CD4-positive, alpha-beta T cell treated with Interleukin-4 for 1 hour (primary cell): Measurements from ENCODE around the gene NFIC.

ENCODE experiments used
- DNase-seq, 2 donors: peaks; one replicate each; pipeline ENCODE4 v3.0.0-alpha.2; 2020 to 2022

NFIC gene

DNA sequence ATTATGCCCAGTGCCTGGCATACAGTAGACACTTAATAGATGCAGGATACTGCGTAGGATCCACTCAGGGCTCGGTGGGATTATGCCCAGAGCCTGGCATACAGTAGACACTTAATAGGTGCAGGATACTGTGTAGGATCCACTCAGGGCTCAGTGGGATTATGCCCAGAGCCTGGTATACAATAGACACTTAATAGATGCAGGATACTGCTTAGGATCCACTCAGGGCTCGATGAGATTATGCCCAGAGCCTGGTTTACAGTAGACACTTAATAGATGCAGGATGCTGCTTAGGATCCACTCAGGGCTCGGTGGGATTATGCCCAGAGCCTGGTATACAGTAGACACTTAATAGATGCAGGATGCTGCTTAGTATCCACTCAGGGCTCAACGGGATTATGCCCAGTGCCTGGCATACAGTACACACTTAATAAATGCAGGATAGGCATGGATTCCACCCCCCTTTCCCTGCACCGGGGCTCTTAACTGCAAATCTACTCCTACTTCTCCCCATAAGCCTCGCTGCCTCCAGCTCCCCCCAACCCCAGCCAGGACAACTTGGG, 89.1 kb downstream of the NFIC start:
- no peak for DNase-seq

DNA sequence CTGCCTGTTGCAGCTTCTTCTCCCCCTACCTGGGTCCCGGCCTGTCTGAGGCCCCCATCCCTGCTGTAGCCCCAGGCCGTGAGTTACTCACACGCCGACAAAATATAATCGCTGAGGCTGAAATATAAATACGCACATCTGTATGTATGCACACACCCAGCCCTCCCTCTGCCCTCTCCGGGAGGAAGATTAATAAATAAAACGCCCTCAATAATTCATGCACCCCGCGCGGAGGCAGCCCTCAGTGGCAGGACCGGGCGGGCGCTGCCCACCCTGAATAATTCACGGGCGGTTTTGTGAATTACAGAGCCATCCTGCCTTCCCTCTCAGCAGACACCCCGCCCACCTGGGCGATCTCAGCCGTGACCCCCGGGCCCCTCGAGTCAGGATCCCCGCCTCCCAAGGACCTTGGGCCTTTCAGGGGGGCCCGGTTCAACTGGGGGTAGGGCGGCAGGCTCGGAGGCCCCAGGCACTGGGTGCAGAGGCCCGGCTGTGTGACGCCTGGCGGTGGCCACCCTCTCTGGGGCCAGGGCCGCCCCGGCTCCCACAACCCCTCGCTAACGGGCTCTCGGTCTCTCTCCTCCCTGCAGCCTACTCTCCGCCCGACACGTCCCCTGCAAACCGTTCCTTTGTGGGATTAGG, 89.7 kb downstream of the NFIC start:
- DNase-seq, result no peak

DNA sequence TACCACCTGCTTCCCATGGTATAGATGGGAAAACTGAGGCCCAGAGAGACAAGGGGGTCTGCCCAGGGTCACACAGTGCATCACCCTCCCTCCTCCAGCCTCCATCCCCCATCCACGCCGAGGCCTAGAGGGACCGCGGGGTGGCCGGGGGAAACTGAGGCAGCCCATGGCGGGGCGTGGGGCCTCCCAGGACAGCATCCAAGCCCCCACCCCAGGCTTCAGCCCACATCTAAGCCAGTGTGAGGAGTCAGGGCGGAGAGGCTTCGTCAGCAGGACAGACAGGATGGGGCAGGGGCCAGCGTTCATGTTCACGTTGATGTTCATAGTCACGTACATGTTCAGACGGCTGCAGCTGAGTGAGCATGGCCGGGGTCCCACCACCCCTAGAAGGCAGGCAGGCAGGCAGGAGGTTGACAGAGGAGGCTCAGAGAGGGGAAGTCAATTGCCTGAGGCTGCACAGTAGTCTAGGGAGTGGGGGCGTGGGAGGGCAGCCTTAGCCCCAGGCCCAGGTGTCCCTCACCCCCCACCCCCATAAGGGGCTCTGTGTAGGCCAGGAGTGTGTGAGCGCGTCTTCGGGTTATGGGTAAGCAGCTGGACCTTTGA, 90.6 kb downstream of the NFIC start:
- no peak for DNase-seq

DNA sequence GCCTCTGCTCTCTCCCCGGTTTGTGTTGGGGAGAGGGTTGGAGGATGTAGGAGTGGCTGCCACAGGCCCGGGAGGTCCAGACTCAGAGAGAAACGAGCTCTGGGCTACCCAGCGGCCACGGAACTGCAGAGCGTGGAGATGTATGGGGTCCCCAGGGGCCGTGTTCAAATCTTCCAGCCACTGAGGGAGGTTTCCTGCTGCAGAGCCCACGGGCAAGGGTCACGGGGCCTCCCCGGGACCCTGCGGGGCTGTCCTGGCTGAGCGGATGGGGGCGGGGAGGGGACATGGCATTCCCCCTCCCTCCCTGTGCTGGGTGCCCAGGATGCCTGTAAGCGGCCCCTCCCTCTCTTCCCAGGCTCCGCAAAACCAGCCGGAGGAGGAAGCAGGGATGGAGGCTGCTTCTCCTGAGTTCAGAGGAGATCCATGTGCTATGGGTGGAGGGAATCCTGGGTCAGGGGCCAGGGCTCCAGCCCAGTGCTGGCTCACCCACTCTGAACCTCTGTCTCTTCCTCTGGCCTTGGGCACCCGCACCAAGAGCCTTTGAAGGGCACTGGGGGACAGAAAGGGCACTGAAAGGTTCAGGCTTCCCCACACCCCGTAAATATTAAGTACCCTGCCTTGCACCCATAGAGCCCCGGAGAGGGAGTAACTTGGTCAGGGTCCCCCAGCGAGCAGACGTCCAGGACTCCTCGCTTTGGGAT, 91.3 kb downstream of the NFIC start:
- DNase-seq, result no peak

DNA sequence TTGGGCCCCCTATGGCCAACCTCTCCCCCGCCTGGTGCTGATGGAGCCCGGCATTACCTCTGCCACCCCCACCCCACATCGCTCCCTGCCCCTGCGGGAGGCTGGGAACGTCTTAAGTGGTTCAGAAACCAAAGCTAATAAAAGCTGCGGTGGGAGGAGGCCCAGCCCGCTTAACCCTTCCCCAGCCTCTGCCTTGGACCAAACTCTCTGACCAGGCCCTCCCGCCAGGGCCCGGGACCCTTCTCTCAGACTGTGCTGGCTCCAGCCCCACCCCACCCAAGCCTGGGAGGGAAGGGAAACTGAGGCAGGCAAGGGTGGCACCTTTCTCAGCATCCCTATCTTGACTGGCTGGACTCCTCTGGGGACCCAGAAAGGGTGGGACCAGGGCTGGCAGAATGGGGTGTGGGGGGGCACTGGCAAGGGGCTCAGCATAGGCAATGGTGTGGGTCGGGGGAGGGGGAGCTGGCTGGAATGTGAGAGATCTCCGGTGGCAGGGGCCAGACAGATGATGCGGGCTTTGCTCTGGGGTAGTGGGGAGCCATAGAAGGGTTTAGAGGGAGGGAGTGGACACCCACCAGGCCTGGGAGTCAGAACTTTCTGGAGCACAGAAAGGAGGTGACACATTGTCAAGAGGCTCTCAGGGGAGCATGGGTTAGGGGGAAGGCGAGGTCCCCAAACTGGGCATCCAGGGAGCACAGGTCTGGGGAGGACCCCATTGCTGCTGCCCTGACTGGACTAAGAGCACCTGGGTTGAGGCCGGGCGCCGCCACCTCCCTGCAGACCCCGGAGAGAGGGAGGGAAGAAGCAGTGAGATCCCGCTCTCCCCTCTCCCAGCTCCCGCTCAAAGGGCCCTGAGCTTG, 92.1 kb downstream of the NFIC start:
- DNase-seq, result no peak

DNA sequence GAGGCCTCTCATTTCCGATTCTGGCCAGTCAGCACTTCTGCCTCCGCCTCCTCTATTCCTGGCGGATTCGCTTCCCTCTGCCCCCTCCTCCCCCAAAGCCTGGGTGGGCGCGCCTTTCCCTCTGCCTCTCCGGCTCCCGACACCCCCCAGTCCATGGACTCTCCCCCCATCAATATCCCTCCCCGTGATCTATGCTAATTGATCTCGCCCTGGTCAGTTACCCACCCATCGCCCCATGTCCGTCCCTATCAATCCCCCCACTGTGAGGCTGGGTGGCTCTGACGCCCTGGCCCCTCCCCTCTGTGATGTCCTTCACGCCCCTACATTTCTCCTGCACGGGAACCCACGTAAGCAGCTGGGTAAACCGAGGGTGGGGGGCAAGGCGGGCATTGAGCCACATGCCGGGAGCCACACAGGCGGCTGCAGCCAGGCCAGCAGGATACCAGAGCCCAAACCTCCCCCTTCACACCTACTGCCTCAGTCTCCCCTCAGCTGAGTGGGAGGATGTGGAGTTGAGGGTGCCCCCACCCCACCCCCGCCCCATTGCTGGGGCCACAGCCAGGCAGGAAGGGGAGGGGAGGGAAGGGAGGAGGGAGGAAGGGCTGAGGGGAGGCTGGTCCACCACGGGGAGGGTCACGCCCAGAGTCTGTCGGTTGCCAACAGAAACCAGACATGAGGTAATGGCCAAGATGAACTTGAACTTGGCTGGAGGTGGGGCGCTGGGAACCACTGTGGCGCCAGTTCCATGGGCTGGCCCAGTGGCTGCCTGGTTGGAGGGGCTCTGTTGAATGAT, 92.9 kb downstream of the NFIC start:
- no peak for DNase-seq

DNA sequence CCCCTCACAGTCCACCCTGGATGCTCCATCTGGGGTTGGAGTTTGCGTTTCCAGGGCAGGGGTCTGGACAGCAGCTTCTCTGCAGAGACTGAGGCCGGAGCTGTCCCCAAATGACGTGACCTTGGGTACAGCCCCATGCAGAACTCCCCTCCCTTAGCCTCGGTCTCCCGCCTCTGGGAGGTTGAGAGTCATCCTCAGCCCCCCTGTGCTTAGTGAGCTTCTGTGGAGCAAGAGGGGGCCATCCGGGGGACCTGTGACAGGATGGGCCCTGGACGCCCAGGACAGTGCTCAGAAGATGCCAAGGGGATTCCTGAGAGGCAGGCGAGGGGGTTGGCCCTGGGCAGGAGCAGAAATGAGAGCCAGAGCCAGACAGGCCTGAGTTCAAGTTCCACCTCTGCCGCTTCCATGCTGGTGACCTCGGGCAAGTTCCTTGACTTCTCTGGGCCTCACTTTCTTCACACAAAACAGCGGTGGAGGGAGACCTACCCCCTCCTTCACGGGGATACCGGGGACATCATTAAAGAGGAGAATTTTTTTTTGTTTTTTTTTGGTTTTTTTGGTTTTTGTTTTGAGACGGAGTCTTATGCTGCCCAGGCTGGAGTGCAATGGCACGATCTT, 93.7 kb downstream of the NFIC start:
- no peak for DNase-seq

DNA sequence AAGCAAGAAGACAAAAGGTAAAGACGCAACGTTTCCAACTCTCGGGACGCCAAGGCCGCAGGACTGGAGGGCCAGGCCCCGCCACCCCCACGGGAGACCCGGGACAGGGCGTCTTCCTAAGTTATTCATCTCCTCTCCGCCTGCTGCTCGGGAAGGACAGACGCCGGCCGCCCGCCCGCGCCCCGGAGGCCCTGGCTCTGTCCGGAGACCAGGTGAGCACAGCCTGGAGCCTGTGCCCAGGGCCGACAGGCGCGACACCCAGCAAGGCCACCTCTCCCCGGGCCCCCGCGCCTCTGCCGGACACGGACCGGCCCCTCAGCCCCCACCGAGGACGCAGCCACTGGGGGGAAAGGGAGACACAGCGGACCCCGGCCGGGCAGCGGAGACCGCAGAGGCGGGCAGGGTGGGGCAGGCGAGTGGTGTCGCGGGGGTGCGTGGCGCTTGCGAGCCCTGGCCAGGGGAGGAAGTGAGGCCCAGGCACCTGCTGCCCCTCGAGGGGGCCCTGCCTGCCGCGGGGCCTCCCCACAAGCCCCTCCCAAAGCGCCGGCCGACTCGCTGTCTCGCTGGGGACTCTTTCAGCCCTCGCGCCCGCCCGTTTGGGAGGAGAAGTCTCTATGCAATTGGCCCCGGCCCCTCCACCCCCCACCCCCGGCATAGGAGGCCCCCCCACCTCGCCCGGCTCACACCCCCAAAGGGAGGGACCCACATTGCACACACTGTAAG, 96.8 kb downstream of the NFIC start:
- no peak for DNase-seq

DNA sequence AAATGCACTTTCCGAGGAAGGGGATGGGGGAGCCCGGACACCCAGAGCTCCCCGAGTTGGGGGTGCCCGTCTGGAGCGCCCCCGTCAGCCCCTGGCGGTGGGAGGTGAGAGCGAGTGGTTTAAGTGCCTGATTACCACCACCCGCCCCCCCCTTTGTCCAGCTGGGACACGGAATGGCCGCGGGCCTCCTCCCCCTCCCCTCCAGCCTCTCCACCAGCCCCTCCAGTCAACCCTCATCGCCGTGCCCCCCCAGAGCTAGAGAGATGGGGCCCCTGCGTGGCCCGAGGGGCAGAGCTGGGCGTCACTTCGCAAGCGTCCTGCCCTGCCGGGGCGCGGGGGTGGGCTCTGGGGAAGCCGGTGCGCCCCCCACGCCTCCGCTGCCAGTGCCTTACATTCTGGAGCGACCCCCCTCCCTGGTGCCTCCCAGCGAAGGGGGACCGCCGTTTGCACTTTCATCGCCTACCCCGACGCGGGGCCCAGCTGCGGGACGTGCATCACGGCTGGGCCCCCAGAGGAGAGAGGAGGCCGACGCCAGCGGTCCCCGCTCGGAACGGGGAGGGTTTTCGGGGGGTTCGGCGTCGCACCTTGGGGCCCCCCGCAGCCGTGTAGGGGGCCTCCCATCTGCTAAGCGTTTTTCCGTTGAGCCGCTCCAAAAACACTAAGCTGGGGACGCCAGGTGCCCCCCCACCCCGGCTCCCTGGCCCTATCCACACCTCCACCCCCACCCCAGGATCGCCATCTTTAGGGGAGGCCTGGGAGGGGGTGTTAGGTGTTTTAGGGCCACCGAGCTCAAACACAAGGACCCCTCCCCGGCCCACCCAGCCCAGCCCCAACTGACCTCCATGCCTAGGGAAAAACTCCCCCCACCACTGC, 97.6 kb downstream of the NFIC start:
- DNase-seq, result no peak

DNA sequence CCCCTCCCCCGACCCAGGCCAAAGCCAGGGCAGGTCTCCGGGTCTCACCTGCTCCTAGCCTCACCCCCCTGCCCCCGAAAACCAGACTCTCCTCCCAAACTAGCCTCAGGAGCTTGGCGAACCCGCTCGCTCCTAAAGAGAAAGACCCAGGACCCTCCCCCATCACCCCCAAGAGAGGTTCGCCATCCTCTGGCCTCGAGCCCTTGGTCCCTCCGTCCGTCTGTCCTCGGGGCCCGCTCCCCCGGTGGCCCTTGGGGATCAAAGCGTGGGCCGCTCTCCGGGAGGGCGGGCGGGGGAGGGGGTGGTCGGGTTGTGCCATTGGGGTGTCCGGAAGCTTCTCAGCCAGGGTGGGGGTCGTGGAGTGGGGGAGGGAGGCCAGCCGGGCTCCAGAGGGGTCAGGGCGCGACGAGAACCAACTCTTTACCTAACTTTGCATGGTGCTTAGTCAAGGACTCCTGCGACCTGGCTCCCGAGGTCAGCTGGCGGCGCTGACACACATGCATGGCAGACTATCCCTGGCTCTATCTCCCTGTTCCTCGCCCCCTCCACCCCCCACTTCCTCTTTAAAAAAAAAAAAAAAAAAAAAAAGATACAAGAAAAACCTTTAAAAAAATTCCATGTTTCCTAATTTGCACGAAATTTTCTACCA, 98.3 kb downstream of the NFIC start:
- no peak for DNase-seq

DNA sequence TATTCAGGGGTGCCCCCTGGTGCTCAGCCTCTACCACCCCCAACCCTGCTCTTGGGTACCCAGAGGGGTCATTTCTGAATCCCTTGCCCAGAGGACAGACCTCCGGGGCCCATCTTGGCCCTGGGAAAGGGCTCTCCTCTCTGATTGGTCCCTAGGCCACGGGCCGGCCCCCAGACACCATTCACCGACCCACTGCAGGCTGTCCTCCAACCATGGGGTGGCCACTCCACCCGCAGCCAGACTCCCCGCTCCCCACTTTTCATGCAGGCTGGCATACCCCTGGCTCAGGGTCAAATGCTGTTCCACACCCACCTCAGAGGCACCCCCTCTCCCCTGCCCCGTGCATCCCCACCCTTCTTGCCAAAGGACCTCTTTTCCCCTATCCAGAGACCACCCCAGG, 99.2 kb downstream of the NFIC start:
- DNase-seq, result no peak

DNA sequence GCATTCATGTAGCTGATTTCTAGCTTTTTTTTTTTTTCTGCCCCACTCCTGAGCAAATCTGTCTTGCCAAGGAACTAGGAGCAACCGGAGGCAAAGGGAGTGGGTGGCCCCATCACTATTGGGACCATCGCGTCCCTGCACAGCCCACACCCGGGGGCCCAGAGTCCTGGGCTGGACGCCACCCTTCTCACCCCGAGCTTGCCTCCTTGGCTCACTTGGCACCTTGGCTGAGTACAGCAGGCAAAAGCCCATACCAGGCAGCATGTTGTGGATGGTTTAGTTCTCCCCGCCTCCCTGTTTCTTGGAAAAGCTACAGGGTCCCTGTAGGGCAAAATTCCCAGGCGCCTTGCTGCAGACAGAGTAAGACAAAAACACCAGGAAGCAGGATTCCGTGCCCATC, 100.3 kb downstream of the NFIC start:
- no peak for DNase-seq

DNA sequence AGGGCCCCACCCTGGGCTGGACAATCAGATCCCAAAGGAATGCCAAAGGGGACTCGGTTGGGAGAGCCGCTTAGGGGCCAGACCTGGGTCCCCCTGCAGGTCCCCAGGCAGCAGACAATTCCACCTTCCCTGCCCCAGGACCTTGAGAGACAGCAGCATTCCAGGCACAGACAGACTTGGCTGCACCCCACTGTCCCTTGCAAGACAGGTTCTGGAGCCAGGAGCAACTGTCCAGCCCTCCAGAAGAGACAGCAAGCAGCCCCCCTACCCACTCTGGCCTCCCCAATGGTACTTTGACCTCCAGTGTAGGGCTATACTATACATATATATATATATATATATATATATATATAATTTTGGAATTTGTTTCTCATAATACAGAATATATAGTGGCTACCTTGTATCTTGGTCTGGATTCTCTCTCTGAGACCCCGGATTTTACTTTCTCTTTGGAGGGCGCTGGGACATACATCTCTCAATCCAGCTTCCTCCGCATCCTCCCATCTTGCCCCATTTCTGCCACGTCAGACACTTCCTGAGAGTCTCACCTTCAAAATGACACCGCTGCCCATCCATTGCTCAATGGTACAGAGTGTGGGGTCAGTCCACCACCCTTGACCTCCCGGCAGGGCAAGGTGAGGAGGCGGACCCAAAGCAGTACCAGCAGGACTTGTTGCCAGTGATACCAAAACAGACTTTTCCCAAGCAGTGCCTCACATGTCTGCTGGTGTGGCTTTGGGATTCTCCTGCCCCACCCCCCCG, 101.2 kb downstream of the NFIC start:
- DNase-seq, result no peak

DNA sequence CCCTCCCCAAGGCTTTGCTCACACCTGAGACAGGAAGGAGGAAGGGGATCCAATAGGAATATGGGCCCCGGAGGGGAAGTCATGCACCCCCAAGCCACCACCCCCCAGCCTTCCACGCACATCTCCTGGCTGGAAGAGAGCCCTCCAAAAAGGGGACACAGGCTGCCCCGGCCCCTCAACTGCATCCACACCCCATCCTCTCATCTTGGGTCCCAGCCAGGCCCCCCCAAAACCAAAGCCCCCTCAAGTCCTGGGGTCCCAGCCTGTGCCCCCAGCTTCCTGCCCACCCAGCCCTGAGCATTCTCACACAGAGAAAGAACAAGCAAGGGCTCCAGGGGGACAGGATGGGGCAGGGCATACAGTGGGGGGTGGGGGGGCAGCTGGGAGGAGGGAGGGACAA, 101.8 kb downstream of the NFIC start:
- DNase-seq, result no peak

DNA sequence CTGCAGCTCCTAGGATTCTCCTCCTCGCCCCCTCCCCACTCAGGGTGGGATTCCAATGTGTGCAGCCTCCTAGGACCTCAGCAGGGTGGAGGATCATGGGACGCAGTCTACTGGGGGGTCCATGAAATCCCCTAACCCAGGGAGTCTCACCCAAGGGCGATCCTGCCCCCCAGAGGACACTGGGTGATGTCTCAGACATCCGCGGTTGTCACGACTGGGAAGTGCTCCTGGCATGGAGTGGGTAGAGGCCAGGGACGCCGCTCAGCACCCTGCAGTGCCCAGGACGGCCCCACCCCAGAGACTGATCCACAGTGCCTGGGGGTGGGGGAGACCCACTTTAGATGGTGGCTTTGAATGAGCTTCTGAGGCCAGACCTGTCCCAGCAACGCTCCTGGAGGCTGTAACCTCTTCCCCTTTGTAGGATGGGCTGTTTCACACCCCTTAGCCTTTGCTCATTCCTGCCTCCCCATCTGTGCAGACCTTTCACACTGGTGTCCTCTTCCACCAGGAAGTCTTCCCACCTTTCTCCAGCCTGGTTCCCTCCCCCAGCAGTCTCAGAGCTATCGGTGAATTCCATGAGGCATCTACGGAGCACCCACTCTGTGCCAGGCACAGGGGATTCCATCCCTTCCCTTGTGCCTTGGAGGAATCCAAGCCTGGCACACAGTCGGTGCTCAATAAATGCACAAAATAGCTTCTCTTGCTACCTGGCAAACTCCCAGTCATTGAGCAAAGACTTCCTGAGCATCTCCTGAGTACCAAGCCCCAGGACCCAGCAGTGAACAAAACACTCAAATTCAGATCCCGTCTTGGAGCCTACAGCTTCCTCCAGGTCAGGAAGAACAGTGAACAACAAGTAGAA, 103.5 kb downstream of the NFIC start:
- DNase-seq, result no peak

DNA sequence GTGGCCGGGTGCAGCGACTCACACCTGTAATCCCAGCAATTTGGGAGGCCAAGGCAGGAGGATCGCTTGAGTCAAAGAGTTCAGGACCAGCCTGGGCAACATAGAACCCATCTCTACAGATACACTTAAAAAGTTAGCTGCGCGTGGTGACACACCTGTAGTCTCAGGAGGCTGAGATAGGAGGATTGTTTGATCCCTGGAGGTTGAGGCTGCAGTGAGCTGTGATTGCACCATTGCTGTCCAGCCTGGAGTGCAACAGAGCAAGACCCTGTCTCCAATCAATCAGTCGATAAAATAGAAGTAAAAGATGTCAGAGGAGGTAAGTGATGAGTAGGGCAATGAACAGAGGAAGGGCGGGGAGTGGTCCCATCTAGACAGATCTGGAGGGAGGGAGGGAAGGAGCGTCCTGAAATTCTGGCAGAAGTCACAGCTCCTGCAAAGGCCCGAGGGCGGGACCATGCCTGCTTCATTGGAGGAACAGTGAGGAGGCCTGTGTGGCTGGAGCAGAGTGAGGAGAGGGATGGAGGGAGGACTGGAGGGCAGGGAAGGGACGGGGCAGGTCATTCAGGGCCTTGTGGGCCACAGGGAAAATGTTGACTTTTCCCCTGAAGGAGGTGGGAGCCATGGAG, 104.2 kb downstream of the NFIC start:
- no peak for DNase-seq

DNA sequence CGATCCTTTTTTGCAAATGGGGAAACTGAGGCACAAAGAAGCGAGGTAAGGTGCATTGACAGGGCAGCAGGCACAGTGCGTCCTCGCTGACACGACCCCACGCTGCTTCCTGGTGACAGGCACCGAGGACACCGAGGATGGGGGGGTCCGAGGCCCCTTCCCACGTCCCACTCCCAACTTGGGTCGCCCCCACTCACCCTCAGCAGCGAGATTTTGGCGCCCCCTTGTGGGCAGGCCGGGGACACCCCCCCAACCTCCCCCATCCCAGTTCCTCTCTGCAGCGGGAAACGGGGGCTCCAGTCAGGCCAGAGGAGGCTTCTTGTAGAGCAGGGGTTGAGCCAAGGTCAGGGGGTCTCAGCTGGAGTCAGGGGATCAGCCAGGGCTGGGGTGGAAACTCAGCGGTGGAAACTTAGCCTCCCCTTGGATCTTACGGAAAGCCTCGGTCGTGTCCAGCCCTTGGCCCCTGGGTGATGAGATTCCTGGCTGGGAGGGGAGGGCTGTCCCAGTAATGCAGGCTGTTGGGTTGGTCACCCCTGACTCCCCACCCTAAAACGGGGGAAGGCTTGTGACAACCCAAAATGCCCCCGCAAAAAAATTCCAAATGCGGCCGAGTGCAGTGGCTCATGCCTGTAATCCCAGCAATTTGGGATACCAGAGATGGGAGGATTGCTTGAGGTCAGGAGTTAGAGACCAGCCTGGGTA, 105.7 kb downstream of the NFIC start:
- DNase-seq, result peak; percentile 18 to 31
